Liver (tissue), 9 donors: ENCODE results near the gene UBIAD1. TPM values are rescaled to one million over a fixed set of nuclear protein-coding genes. Genes with fewer than 3 reads are reported as not detected.

Source experiments
- DNase-seq: peaks from one replicate; pipeline ENCODE4 v3.0.0-alpha.2; 2017; ENCODE audit warnings: low spot score
- H3K27ac ChIP-seq, 2 donors: one replicate each; pipeline ENCODE4 v1.7.0; 2013; ENCODE audit warnings: inconsistent platforms in 2 of 2, low read length in 2 of 2, control low read depth in 1 of 2, low read depth in 1 of 2, mild to moderate bottlenecking in 1 of 2
- H3K27me3 ChIP-seq, 4 donors: one replicate each; pipeline versions ENCODE4 v1.6.1 to v1.7.0; 2013; ENCODE audit warnings: low read length in 3 of 4, inconsistent platforms in 1 of 4, mild to moderate bottlenecking in 1 of 4, moderate library complexity in 1 of 4; ENCODE audit not compliant: control insufficient read depth in 4 of 4, insufficient read depth in 4 of 4
- H3K36me3 ChIP-seq, 4 donors: one replicate each; pipeline versions ENCODE4 v1.6.1 to v1.7.0; 2013; ENCODE audit warnings: low read length in 3 of 4, mild to moderate bottlenecking in 3 of 4, low read depth in 1 of 4, moderate library complexity in 1 of 4; ENCODE audit not compliant: control insufficient read depth in 4 of 4, insufficient read depth in 3 of 4
- H3K4me1 ChIP-seq, 4 donors: one replicate each; pipeline versions ENCODE4 v1.6.1 to v1.7.0; 2013; ENCODE audit warnings: low read length in 3 of 4, mild to moderate bottlenecking in 3 of 4, moderate library complexity in 1 of 4; ENCODE audit not compliant: control insufficient read depth in 4 of 4, insufficient read depth in 4 of 4
- H3K4me3 ChIP-seq, 3 donors: one replicate each; pipeline versions ENCODE4 v1.6.1 to v1.7.0; 2013; ENCODE audit warnings: low read length in 3 of 3, control low read depth in 1 of 3, low read depth in 1 of 3, mild to moderate bottlenecking in 1 of 3
- H3K9ac ChIP-seq, 2 donors: one replicate each; pipeline ENCODE4 v1.7.0; 2013; ENCODE audit warnings: low read length in 2 of 2, mild to moderate bottlenecking in 2 of 2, moderate library complexity in 2 of 2, control low read depth in 1 of 2, low read depth in 1 of 2
- H3K9me3 ChIP-seq, 4 donors: one replicate each; pipeline versions ENCODE4 v1.6.1 to v1.7.0; 2013; ENCODE audit warnings: low read length in 3 of 4; ENCODE audit not compliant: control insufficient read depth in 4 of 4
- ATF3 ChIP-seq: IDR thresholded peaks from 2 replicates; pipeline ENCODE4 v1.6.1; 2016; ENCODE audit warnings: antibody characterized with exemption
- CTCF ChIP-seq: fragments of 150-350 bp; IDR thresholded peaks from 2 replicates; pipeline ENCODE4 v1.5.1; 2017; ENCODE audit warnings: improper control_type of control experiment, low read depth, low read length; ENCODE audit not compliant: missing input control
- EGR1 ChIP-seq, 2 donors: IDR thresholded peaks; 2 replicates each; pipeline ENCODE4 v1.6.1; 2016 to 2018; ENCODE audit warnings: antibody characterized with exemption in 2 of 2, low read depth in 2 of 2
- FOXA1 ChIP-seq: IDR thresholded peaks from 2 replicates; pipeline ENCODE4 v1.6.1; 2016; ENCODE audit warnings: antibody characterized with exemption
- FOXA2 ChIP-seq: IDR thresholded peaks from 2 replicates; pipeline ENCODE4 v1.6.1; 2016; ENCODE audit warnings: antibody characterized with exemption
- GABPA ChIP-seq, 2 donors: IDR thresholded peaks in 1 of 2; conservative IDR thresholded peaks in 1 of 2; 2 replicates each; pipeline ENCODE4 v1.6.1; 2016; ENCODE audit warnings: antibody characterized with exemption in 2 of 2, mild to moderate bottlenecking in 1 of 2, moderate library complexity in 1 of 2
- HNF4A ChIP-seq, 2 donors: conservative IDR thresholded peaks; 2 replicates each; pipeline ENCODE4 v1.6.1; 2016; ENCODE audit warnings: antibody characterized with exemption in 2 of 2, mild to moderate bottlenecking in 2 of 2
- HNF4G ChIP-seq: IDR thresholded peaks from 2 replicates; pipeline ENCODE4 v1.6.1; 2016; ENCODE audit warnings: antibody characterized with exemption
- JUND ChIP-seq, 2 donors: IDR thresholded peaks; 2 replicates each; pipeline ENCODE4 v1.6.1; 2016; ENCODE audit warnings: antibody characterized with exemption in 2 of 2
- MAX ChIP-seq: IDR thresholded peaks from 2 replicates; pipeline ENCODE4 v1.6.1; 2016; ENCODE audit warnings: antibody characterized with exemption
- NR2F2 ChIP-seq: IDR thresholded peaks from 2 replicates; pipeline ENCODE4 v1.6.1; 2016; ENCODE audit warnings: antibody characterized with exemption
- RAD21 ChIP-seq, 2 donors: IDR thresholded peaks; 2 replicates each; pipeline ENCODE4 v1.6.1; 2016; ENCODE audit warnings: antibody characterized with exemption in 2 of 2, mild to moderate bottlenecking in 2 of 2
- REST ChIP-seq: IDR thresholded peaks from 2 replicates; pipeline ENCODE4 v1.6.1; 2016; ENCODE audit warnings: antibody characterized with exemption, mild to moderate bottlenecking
- RXRA ChIP-seq, 2 donors: IDR thresholded peaks; 2 replicates each; pipeline ENCODE4 v1.6.1; 2017 to 2018; ENCODE audit warnings: antibody characterized with exemption in 2 of 2, mild to moderate bottlenecking in 1 of 2
- SP1 ChIP-seq: IDR thresholded peaks from 2 replicates; pipeline ENCODE4 v1.6.1; 2018; ENCODE audit warnings: antibody characterized with exemption, mild to moderate bottlenecking
- TAF1 ChIP-seq: conservative IDR thresholded peaks from 2 replicates; pipeline ENCODE4 v1.6.1; 2016; ENCODE audit warnings: antibody characterized with exemption, mild to moderate bottlenecking
- YY1 ChIP-seq: IDR thresholded peaks from 2 replicates; pipeline ENCODE4 v1.6.1; 2016; ENCODE audit warnings: antibody characterized with exemption, mild to moderate bottlenecking
- ZBTB33 ChIP-seq: IDR thresholded peaks from 2 replicates; pipeline ENCODE4 v1.6.1; 2016; ENCODE audit warnings: antibody characterized with exemption
- WGBS: extraction: QIAGEN DNeasy Blood & Tissue Kit; methylation state at CpG from one replicate; pipeline ENCODE4 v1.1.7; 2013; 5-methylcytosine and 5-hydroxymethylcytosine counted together
- polyA plus RNA-seq, 2 donors: library from polyadenylated mRNA; stranded (reverse) in 1 of 2; unstranded in 1 of 2; fragments of 200-250 nt in 1 of 2; fragments of >200 nt in 1 of 2; fragmentation: Nextera tagmentation in 1 of 2; extraction: Ambion mirVana in 1 of 2; gene quantifications; one replicate each; pipeline versions ENCODE4 v1.2.1 to v1.2.3, GENCODE V29; 2013 to 2015
- total RNA-seq, 2 donors: library from RNA; depleted of rRNA; stranded (reverse); fragments of >200 nt; gene quantifications; one replicate each; pipeline ENCODE4 v1.2.3, GENCODE V29; 2014
- donor health status: healthy.
- donor health status: healthy.
- donor health status: healthy.
- donor health status: healthy.
- donor health status: healthy.

The UBIAD1 gene
- total and polyA plus RNA-seq, 4 donors, result 5.4 to 10.2 (median 8.9) TPM

- Histone ChIP-seq H3K27ac (peak within 1 kb of the TSS; percentile 87 to 93), H3K9me3 (no peaks in the 10 kb centered on the region), H3K9ac (peak within 1 kb of the TSS; percentile 84 to 91), H3K4me1 (peaks cover 2 to 10% (median 7%) of the 10 kb centered on the region in 4 donors), H3K36me3 (peaks cover 6 to 16% (median 12%) of the 10 kb centered on the region in 4 donors), H3K4me3 (peak within 1 kb of the TSS; percentile 88 to 97 (median 97)), H3K27me3 (no peaks in the 10 kb centered on the region)
- peak; percentile 95 for DNase-seq
- TF ChIP-seq YY1 (peak; percentile 88), CTCF (no peak), ZBTB33 (peak; percentile 61), EGR1 (IDR thresholded peaks at IDR 0.05; ENCODE audit: low read depth in 2 of 2) (no peak), RAD21 (IDR thresholded peaks at IDR 0.05) (peak in 1 of 2 donors; percentile 33), ATF3 (no peak), MAX (peak; percentile 95), SP1 (peak; percentile 98), FOXA2 (no peak), FOXA1 (peak; percentile 28), NR2F2 (peak; percentile 70), REST (peak; percentile 87), GABPA (IDR thresholded peaks at IDR 0.05 in 1 of 2, conservative IDR thresholded peaks at IDR 0.05 in 1 of 2) (peak; percentile 100), RXRA (IDR thresholded peaks at IDR 0.05) (peak; percentile 84 to 95), HNF4G (no peak), TAF1 (peak; percentile 62), JUND (IDR thresholded peaks at IDR 0.05) (peak in 1 of 2 donors; percentile 27), HNF4A (conservative IDR thresholded peaks at IDR 0.05) (peak; percentile 27 to 61)
- WGBS, result under 1% methylated on average over 60 of the region's 60 CpGs
Measured at GRCh38 chr1:11262171-11263049, 10.6 kb upstream of the UBIAD1 start, which contains the start of gene MTOR. MTOR (minus strand) TSS chr1:11262551; CDS start chr1:11259409, 3,142 bp downstream.
